GM12878 (cell line): ENCODE results near the gene USP50. TPM values are rescaled to one million over a fixed set of nuclear protein-coding genes. Genes with fewer than 3 reads are reported as not detected.

Source experiments
- EGR1 ChIP-seq, 2 experiments: IDR thresholded peaks; 1 replicate in 1 of 2; 2 replicates in 1 of 2; pipeline ENCODE4 v1.6.1; 2011 to 2012; ENCODE audit warnings: low read depth in 2 of 2, low read length in 2 of 2, borderline replicate concordance in 1 of 2, mild to moderate bottlenecking in 1 of 2, moderate library complexity in 1 of 2
- IRF4 ChIP-seq: IDR thresholded peaks from 2 replicates; pipeline ENCODE4 v1.6.1; 2011; ENCODE audit warnings: low read depth, low read length
- NBN ChIP-seq: fragments of 450-650 bp; IDR thresholded peaks from 2 replicates; pipeline ENCODE4 v1.6.1; 2016
- PML ChIP-seq: IDR thresholded peaks from 2 replicates; pipeline ENCODE4 v1.6.1; 2012; ENCODE audit warnings: low read length, inconsistent platforms
- POLR2AphosphoS2 ChIP-seq: IDR thresholded peaks from 2 replicates; pipeline ENCODE4 v1.6.1; 2011; ENCODE audit warnings: low read depth, mild to moderate bottlenecking, low read length, improper control_type of control experiment, moderate library complexity
- RAD51 ChIP-seq: fragments of 450-650 bp; IDR thresholded peaks from 2 replicates; pipeline ENCODE4 v1.6.1; 2016; ENCODE audit warnings: moderate library complexity, mild to moderate bottlenecking, inconsistent platforms
- RCOR1 ChIP-seq: conservative IDR thresholded peaks from 2 replicates; pipeline ENCODE4 v1.6.1; 2012; ENCODE audit warnings: low read depth, low read length, improper control_type of control experiment
- TAF1 ChIP-seq: IDR thresholded peaks from 2 replicates; pipeline ENCODE4 v1.6.1; 2011; ENCODE audit warnings: mild to moderate bottlenecking, low read depth, low read length, borderline replicate concordance
- YBX1 ChIP-seq: fragments of 450-650 bp; IDR thresholded peaks from 2 replicates; pipeline ENCODE4 v1.6.1; 2016; ENCODE audit warnings: antibody characterized with exemption
- polyA plus RNA-seq, 11 experiments: library from polyadenylated mRNA; depleted of rRNA in 4 of 11; unstranded in 6 of 11; stranded (reverse) in 5 of 11; fragments of >200 nt; fragmentation: Nextera tagmentation in 4 of 11; fragmentation: Illumina TruSeq in 1 of 11; extraction: Ambion mirVana in 4 of 11; extraction: Trizol in 1 of 11; gene quantifications; 1 replicate in 1 of 11; 2 replicates in 10 of 11; pipeline versions ENCODE4 v1.2.1 to v1.2.3, GENCODE V29; 2011 to 2016; ENCODE audit warnings: inconsistent platforms in 2 of 11, missing spikeins in 2 of 11, low read depth in 1 of 11
- total RNA-seq, 4 experiments: library from RNA; depleted of rRNA in 3 of 4; stranded (reverse); fragments of >200 nt in 3 of 4; fragmentation: Illumina TruSeq in 1 of 4; extraction: Trizol in 1 of 4; gene quantifications; 2 replicates each; pipeline versions ENCODE4 v1.2.1 to v1.2.3, GENCODE V29; 2013 to 2021
- TF ChIP-seq, protein P1 (sequence below): IDR thresholded peaks from 2 replicates; pipeline ENCODE4 v1.6.1; 2012; ENCODE audit warnings: improper control_type of control experiment, low read depth, low read length; ENCODE audit not compliant: insufficient replicate concordance
- TF ChIP-seq, protein P2 (sequence below): fragments of 450-650 bp; formaldehyde crosslinking; IDR thresholded peaks from 2 replicates; pipeline ENCODE4 v1.4.0; 2020; ENCODE audit warnings: mild to moderate bottlenecking, moderate library complexity
- TF ChIP-seq, protein P3 (sequence below): fragments of 450-650 bp; IDR thresholded peaks from 2 replicates; pipeline ENCODE4 v1.6.1; 2018; ENCODE audit warnings: mild to moderate bottlenecking, low read depth, moderate library complexity; ENCODE audit not compliant: partially characterized antibody
- TF ChIP-seq, protein P4 (sequence below): IDR thresholded peaks from 2 replicates; pipeline ENCODE4 v1.6.1; 2011; ENCODE audit warnings: low read depth, mild to moderate bottlenecking, low read length, moderate library complexity, borderline replicate concordance; ENCODE audit errors: extremely low read depth

USP50 gene
- total and polyA plus RNA-seq, 10 of the 15 experiments (the other 5 are each of a cell fraction or from before 2014, with no cell fraction given), result 0.15 to 0.21 (median 0.19) TPM; not detected in 7

DNA sequence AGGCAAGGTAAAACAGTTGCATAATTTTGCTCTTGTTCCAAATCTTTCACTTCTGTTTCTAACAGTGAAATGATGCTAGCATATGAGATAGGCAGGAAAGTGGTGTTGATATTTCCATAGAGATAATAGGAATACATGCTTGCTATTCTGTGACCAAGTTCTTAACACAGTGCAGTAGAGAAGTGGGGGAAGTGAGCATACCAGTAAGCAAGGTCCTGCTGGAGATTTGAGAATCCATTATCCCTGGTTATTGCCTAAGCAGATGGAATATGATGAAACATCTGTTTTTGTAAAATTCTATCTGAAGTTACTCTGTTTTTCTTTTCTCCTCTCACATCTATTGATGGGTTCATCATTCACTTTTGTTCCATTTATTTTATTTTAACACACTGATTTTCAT is 93.5 kb downstream of the USP50 start (continued):
- TF ChIP-seq, protein P1, sequence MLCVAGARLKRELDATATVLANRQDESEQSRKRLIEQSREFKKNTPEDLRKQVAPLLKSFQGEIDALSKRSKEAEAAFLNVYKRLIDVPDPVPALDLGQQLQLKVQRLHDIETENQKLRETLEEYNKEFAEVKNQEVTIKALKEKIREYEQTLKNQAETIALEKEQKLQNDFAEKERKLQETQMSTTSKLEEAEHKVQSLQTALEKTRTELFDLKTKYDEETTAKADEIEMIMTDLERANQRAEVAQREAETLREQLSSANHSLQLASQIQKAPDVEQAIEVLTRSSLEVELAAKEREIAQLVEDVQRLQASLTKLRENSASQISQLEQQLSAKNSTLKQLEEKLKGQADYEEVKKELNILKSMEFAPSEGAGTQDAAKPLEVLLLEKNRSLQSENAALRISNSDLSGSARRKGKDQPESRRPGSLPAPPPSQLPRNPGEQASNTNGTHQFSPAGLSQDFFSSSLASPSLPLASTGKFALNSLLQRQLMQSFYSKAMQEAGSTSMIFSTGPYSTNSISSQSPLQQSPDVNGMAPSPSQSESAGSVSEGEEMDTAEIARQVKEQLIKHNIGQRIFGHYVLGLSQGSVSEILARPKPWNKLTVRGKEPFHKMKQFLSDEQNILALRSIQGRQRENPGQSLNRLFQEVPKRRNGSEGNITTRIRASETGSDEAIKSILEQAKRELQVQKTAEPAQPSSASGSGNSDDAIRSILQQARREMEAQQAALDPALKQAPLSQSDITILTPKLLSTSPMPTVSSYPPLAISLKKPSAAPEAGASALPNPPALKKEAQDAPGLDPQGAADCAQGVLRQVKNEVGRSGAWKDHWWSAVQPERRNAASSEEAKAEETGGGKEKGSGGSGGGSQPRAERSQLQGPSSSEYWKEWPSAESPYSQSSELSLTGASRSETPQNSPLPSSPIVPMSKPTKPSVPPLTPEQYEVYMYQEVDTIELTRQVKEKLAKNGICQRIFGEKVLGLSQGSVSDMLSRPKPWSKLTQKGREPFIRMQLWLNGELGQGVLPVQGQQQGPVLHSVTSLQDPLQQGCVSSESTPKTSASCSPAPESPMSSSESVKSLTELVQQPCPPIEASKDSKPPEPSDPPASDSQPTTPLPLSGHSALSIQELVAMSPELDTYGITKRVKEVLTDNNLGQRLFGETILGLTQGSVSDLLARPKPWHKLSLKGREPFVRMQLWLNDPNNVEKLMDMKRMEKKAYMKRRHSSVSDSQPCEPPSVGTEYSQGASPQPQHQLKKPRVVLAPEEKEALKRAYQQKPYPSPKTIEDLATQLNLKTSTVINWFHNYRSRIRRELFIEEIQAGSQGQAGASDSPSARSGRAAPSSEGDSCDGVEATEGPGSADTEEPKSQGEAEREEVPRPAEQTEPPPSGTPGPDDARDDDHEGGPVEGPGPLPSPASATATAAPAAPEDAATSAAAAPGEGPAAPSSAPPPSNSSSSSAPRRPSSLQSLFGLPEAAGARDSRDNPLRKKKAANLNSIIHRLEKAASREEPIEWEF, result no peak
- TF ChIP-seq IRF4, result no peak
- no peak for TF ChIP-seq TAF1
- TF ChIP-seq YBX1, result no peak
- TF ChIP-seq, protein P2, sequence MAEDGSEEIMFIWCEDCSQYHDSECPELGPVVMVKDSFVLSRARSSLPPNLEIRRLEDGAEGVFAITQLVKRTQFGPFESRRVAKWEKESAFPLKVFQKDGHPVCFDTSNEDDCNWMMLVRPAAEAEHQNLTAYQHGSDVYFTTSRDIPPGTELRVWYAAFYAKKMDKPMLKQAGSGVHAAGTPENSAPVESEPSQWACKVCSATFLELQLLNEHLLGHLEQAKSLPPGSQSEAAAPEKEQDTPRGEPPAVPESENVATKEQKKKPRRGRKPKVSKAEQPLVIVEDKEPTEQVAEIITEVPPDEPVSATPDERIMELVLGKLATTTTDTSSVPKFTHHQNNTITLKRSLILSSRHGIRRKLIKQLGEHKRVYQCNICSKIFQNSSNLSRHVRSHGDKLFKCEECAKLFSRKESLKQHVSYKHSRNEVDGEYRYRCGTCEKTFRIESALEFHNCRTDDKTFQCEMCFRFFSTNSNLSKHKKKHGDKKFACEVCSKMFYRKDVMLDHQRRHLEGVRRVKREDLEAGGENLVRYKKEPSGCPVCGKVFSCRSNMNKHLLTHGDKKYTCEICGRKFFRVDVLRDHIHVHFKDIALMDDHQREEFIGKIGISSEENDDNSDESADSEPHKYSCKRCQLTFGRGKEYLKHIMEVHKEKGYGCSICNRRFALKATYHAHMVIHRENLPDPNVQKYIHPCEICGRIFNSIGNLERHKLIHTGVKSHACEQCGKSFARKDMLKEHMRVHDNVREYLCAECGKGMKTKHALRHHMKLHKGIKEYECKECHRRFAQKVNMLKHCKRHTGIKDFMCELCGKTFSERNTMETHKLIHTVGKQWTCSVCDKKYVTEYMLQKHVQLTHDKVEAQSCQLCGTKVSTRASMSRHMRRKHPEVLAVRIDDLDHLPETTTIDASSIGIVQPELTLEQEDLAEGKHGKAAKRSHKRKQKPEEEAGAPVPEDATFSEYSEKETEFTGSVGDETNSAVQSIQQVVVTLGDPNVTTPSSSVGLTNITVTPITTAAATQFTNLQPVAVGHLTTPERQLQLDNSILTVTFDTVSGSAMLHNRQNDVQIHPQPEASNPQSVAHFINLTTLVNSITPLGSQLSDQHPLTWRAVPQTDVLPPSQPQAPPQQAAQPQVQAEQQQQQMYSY (CRISPR knock-in tag), result no peak
- TF ChIP-seq NBN, result no peak
- no peak for TF ChIP-seq POLR2AphosphoS2
- TF ChIP-seq, protein P3, sequence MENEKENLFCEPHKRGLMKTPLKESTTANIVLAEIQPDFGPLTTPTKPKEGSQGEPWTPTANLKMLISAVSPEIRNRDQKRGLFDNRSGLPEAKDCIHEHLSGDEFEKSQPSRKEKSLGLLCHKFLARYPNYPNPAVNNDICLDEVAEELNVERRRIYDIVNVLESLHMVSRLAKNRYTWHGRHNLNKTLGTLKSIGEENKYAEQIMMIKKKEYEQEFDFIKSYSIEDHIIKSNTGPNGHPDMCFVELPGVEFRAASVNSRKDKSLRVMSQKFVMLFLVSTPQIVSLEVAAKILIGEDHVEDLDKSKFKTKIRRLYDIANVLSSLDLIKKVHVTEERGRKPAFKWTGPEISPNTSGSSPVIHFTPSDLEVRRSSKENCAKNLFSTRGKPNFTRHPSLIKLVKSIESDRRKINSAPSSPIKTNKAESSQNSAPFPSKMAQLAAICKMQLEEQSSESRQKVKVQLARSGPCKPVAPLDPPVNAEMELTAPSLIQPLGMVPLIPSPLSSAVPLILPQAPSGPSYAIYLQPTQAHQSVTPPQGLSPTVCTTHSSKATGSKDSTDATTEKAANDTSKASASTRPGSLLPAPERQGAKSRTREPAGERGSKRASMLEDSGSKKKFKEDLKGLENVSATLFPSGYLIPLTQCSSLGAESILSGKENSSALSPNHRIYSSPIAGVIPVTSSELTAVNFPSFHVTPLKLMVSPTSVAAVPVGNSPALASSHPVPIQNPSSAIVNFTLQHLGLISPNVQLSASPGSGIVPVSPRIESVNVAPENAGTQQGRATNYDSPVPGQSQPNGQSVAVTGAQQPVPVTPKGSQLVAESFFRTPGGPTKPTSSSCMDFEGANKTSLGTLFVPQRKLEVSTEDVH, result no peak
- no peak for TF ChIP-seq RCOR1
- TF ChIP-seq, protein P4, sequence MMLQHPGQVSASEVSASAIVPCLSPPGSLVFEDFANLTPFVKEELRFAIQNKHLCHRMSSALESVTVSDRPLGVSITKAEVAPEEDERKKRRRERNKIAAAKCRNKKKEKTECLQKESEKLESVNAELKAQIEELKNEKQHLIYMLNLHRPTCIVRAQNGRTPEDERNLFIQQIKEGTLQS, result no peak
- no peak for TF ChIP-seq EGR1 (IDR thresholded peaks at IDR 0.05; ENCODE audit: borderline replicate concordance in 1 of 2, low read depth in 2 of 2, low read length in 2 of 2)
- no peak for TF ChIP-seq RAD51
- TF ChIP-seq PML, result no peak
